Gastroesophageal sphincter (tissue), 3 donors: ENCODE results near the gene VPS26B.

Source experiments
- CTCF ChIP-seq, 4 experiments: fragments of 200-600 bp in 2 of 4; fragments of 450-650 bp in 2 of 4; sonication (generic) in 1 of 4; IDR thresholded peaks; one replicate each; pipeline ENCODE4 v1.5.1; 2017 to 2019; ENCODE audit warnings: antibody characterized with exemption in 4 of 4, mild to moderate bottlenecking in 2 of 4, moderate library complexity in 2 of 4
- EP300 ChIP-seq: sonication (generic); formaldehyde crosslinking; IDR thresholded peaks from one replicate; pipeline ENCODE4 v1.6.1; 2017; ENCODE audit warnings: antibody characterized with exemption, mild to moderate bottlenecking
- POLR2A ChIP-seq, 2 donors: fragments of 450-650 bp; IDR thresholded peaks; one replicate each; pipeline ENCODE4 v1.6.1; 2017; ENCODE audit warnings: antibody characterized with exemption in 2 of 2, mild to moderate bottlenecking in 2 of 2, moderate library complexity in 1 of 2

GRCh38 chr11:134229126-134229790 is 4.8 kb downstream of the VPS26B start:
- TF ChIP-seq CTCF (IDR thresholded peaks at IDR 0.05) (no peak), POLR2A (IDR thresholded peaks at IDR 0.05) (no peak), EP300 (no peak)
